Measurements from ENCODE around the gene DLG1.
"Not testable (repeated sequence)": the region's sequence is repeated elsewhere in the genome, so short reads cannot be mapped to it uniquely, and the experiment has no call there.

Gene DLG1

GRCh38 chr3:197229178-197229577 lies 69.2 kb downstream of the DLG1 start:
- DNase-seq (ENCODE audit: low spot score in 2 of 2) (no peak), ATAC-seq (no peak)
- Mint-ChIP-seq H3K27ac (no peak overlapping the region), H3K36me3 (no peaks in the 10 kb centered on the region), H3K4me3 (no peak overlapping the region), H3K9me3 (no peaks in the 10 kb centered on the region), H3K4me1 (peaks cover 13% of the 10 kb centered on the region)

GRCh38 chr3:197227780-197228574 lies 70.4 kb downstream of the DLG1 start:
- peaks cover 13% of the 10 kb centered on the region for H3K4me1 Mint-ChIP-seq
- DNase-seq (ENCODE audit: low spot score in 2 of 2) (no peak), ATAC-seq (no peak)
- no peak overlapping the region for H3K27ac Mint-ChIP-seq
- no peaks in the 10 kb centered on the region for H3K9me3 Mint-ChIP-seq
- H3K36me3 Mint-ChIP-seq: no peaks in the 10 kb centered on the region
- no peak overlapping the region for H3K4me3 Mint-ChIP-seq

DNA sequence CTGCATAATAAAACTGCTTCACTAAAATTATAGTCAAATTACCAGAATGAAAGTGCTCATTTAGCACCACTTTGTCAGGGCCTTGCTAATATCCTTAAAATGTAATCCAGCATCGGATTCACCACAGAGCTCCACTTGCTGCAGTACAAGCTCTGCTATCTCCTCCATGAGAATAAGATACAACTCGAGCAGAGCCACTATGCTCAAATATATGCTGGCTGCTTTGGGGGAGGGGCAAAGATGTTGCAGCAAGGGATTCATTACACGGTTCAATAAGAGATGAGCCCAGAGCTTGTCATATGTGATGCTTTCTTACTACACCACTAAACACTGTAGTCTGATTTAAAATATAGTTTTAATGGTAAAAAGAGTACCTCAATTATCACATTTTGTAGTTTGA lies 72.2 kb downstream of the DLG1 start:
- H3K36me3 Mint-ChIP-seq: no peaks in the 10 kb centered on the region
- H3K4me1 Mint-ChIP-seq: peaks cover 16% of the 10 kb centered on the region
- DNase-seq (ENCODE audit: low spot score in 2 of 2): no peak
- ATAC-seq: no peak
- no peak overlapping the region for H3K27ac Mint-ChIP-seq
- no peaks in the 10 kb centered on the region for H3K9me3 Mint-ChIP-seq
- H3K4me3 Mint-ChIP-seq: no peak overlapping the region

DNA sequence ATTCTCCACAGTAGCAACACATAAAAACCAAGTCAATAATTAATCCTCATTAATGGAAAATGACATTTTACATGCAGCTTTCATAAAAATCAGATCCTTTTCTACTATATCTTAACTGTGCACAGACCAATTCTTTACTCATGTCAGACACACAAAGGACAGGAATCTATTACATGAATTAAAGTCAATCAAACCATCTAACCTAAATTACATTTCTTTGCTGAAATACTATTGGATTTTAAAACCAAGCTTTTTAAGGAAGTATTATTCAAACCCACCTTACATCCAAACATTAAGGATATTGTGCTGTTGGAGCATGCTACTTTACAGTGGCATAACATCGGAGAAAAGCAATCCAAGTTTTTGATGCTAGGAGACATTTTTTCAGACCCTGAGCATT lies 72.8 kb downstream of the DLG1 start:
- no peak overlapping the region for H3K4me3 Mint-ChIP-seq
- peaks cover 16% of the 10 kb centered on the region for H3K4me1 Mint-ChIP-seq
- ATAC-seq: no peak
- no peaks in the 10 kb centered on the region for H3K9me3 Mint-ChIP-seq
- no peaks in the 10 kb centered on the region for H3K36me3 Mint-ChIP-seq
- no peak overlapping the region for H3K27ac Mint-ChIP-seq
- DNase-seq (ENCODE audit: low spot score in 2 of 2): no peak

- Mint-ChIP-seq H3K27ac (no peak overlapping the region), H3K4me1 (peaks cover 15% of the 10 kb centered on the region), H3K36me3 (no peaks in the 10 kb centered on the region), H3K4me3 (no peak overlapping the region), H3K9me3 (no peaks in the 10 kb centered on the region)
- DNase-seq (ENCODE audit: low spot score in 2 of 2): no peak
- ATAC-seq: peak; percentile 60
Observed at GRCh38 chr3:197224034-197224444, 74.4 kb downstream of the DLG1 start.

DNA sequence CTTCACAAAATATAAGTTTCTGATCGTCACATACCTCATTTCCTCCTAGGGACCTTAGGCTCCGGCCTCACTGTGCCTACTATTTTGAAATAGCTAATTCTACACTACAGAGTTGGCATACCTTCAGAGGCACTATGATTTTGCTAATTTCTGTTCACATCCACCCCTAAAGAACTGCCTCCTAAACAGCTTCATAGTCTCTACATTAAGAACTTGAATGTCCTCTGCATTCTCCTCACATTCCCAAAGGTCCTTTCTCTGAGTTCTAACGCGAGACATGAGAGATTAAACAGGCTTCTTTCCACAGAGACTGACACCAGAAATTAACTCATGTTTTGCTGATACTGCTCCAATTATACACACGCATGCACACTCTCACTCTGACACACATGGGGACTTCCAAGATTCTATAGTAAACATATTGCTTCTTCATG lies 75.5 kb downstream of the DLG1 start:
- Mint-ChIP-seq H3K36me3 (no peaks in the 10 kb centered on the region), H3K4me3 (no peak overlapping the region), H3K4me1 (peaks cover 7% of the 10 kb centered on the region), H3K9me3 (no peaks in the 10 kb centered on the region), H3K27ac (peak overlapping the region; percentile 44)
- ATAC-seq (peak; percentile 66), DNase-seq (ENCODE audit: low spot score in 2 of 2) (no peak)

GRCh38 chr3:197219619-197220018 lies 78.8 kb downstream of the DLG1 start:
- no peak overlapping the region for H3K4me3 Mint-ChIP-seq
- no peak overlapping the region for H3K27ac Mint-ChIP-seq
- ATAC-seq (no peak), DNase-seq (ENCODE audit: low spot score in 2 of 2) (no peak)
- H3K4me1 Mint-ChIP-seq: peaks cover 12% of the 10 kb centered on the region
- H3K9me3 Mint-ChIP-seq: no peaks in the 10 kb centered on the region
- H3K36me3 Mint-ChIP-seq: no peaks in the 10 kb centered on the region

DNA sequence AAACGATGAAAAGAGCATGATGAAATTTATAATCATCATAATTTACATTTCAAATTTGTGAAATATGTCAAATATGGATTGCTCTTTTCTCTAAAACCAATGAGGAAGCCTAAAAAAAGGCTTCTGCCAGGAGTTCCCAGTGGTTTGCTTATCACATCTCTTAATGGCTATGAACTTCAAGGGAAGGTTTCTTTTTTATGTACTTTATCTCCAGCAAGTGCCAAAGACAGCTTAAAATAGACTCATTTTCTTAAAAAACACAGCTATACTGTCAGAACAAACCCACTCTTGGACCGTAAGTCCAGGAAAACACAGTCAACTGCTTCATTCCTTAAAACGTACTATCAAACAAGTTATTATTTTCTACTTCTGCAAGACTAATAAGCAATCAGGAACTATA lies 80.2 kb downstream of the DLG1 start:
- no peaks in the 10 kb centered on the region for H3K36me3 Mint-ChIP-seq
- H3K4me1 Mint-ChIP-seq: peaks cover 17% of the 10 kb centered on the region
- H3K27ac Mint-ChIP-seq: no peak overlapping the region
- ATAC-seq (no peak), DNase-seq (ENCODE audit: low spot score in 2 of 2) (no peak)
- H3K4me3 Mint-ChIP-seq: no peak overlapping the region
- H3K9me3 Mint-ChIP-seq: no peaks in the 10 kb centered on the region

- Mint-ChIP-seq H3K36me3 (no peaks in the 10 kb centered on the region), H3K4me3 (no peak overlapping the region), H3K4me1 (peaks cover 21% of the 10 kb centered on the region), H3K27ac (no peak overlapping the region), H3K9me3 (no peaks in the 10 kb centered on the region)
- no peak for ATAC-seq
- no peak for DNase-seq (ENCODE audit: low spot score in 2 of 2)
Observed at GRCh38 chr3:197216914-197217313, 81.5 kb downstream of the DLG1 start.

DNA sequence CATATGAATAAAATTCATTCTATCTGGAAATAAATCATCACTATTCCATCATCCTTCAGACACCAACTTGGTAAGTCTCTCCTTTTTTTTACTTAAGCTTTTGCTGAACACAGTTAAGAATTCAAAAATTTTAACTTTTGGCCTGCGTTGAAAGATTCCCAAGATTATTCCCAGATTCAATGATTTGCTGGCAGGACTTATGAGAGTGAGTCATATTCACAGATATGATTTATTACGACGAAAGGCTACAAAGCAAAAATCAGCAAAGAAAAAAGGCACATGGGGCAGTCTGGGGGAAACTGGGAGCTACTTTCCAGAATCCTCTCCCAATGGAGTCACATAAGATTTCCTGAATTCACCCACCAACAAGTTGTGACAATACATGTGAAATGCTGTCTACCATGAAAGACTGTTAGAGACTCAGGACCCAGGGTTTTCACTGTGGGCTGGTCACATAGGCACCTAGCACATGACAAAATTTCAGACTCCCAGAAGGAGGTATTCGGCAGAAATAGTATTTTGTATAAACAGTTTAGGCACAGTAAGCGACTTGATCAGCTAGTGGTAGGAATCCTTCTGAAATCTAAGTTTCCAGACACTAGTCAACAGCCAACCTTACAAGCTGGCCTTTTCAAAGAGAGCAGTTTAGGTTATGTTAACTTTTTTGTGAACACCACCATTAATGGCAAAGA lies 82.1 kb downstream of the DLG1 start:
- no peak for DNase-seq (ENCODE audit: low spot score in 2 of 2)
- ATAC-seq: no peak
- no peak overlapping the region for H3K27ac Mint-ChIP-seq
- no peak overlapping the region for H3K4me3 Mint-ChIP-seq
- H3K9me3 Mint-ChIP-seq: peaks cover 3% of the 10 kb centered on the region
- no peaks in the 10 kb centered on the region for H3K36me3 Mint-ChIP-seq
- peaks cover 27% of the 10 kb centered on the region for H3K4me1 Mint-ChIP-seq

DNA sequence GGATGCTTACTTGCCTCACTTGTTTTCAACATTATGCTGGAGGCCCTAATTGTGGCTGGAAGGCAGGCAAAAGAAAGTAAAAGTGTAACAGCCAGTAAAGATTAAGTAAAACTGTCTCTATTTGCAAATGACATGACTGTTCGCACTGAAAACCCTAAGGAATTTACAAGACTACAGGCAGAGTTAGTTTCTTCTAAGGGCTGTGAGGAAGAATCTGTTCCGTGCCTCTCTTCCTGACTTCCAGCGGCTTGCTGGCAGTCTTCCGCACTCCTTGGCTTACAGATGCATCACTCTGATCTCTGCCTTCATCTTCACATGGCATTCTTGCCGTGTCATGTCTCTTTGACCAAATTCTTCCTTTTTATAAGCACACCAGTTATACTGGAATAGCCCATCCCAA lies 86.1 kb downstream of the DLG1 start:
- DNase-seq (ENCODE audit: low spot score in 2 of 2) (no peak), ATAC-seq (no peak)
- Mint-ChIP-seq H3K4me1 (peaks cover 48% of the 10 kb centered on the region), H3K9me3 (peaks cover 3% of the 10 kb centered on the region), H3K36me3 (no peaks in the 10 kb centered on the region), H3K27ac (no peak overlapping the region), H3K4me3 (no peak overlapping the region)

DNA sequence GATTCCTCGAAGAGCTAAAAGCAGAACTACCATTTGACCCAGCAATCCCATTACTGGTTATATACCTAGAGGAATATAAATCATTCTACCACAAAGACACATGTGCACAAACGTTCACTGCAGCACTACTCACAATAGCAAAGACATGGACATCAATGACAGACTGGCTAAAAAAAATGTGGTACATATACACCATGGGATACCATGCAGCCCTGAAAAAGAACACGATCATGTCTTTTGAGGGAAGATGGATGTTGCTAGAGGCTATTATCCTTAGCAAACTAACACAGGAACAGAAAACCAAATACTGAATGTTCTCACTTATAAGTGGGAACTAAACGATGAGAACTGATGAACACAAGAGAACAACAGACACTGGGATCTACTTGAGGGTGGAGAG lies 86.7 kb downstream of the DLG1 start:
- H3K36me3 Mint-ChIP-seq, H3K9me3 Mint-ChIP-seq: not testable (repeated sequence)
- H3K4me1 Mint-ChIP-seq: peaks cover 46% of the 10 kb centered on the region

GRCh38 chr3:197209366-197210260 lies 88.8 kb downstream of the DLG1 start:
- H3K4me1 Mint-ChIP-seq: peaks cover 52% of the 10 kb centered on the region
- ATAC-seq (no peak), DNase-seq (ENCODE audit: low spot score in 2 of 2) (no peak)
- H3K27ac Mint-ChIP-seq: no peak overlapping the region
- no peaks in the 10 kb centered on the region for H3K36me3 Mint-ChIP-seq
- H3K9me3 Mint-ChIP-seq: peaks cover 3% of the 10 kb centered on the region
- no peak overlapping the region for H3K4me3 Mint-ChIP-seq

More for the DNA sequence above, 86.7 kb downstream of the DLG1 start:
- H3K27ac Mint-ChIP-seq; H3K4me3 Mint-ChIP-seq; DNase-seq (ENCODE audit: low spot score in 2 of 2); ATAC-seq: not testable (repeated sequence)

- Mint-ChIP-seq H3K36me3 (no peaks in the 10 kb centered on the region), H3K27ac (no peak overlapping the region), H3K9me3 (peaks cover 3% of the 10 kb centered on the region), H3K4me3 (no peak overlapping the region), H3K4me1 (peaks cover 54% of the 10 kb centered on the region)
- ATAC-seq (no peak), DNase-seq (ENCODE audit: low spot score in 2 of 2) (no peak)
Observed at GRCh38 chr3:197206913-197207312, 91.5 kb downstream of the DLG1 start.

GRCh38 chr3:197205675-197206074 lies 92.7 kb downstream of the DLG1 start:
- H3K27ac Mint-ChIP-seq: no peak overlapping the region
- no peaks in the 10 kb centered on the region for H3K36me3 Mint-ChIP-seq
- H3K4me3 Mint-ChIP-seq: no peak overlapping the region
- H3K9me3 Mint-ChIP-seq: no peaks in the 10 kb centered on the region
- DNase-seq (ENCODE audit: low spot score in 2 of 2) (no peak), ATAC-seq (no peak)
- peaks cover 50% of the 10 kb centered on the region for H3K4me1 Mint-ChIP-seq
